OCI-LY7 (cell line): ENCODE data around the gene LZTS2. TPM values are rescaled to one million over a fixed set of nuclear protein-coding genes. Genes with fewer than 3 reads are reported as not detected.
"Not testable (repeated sequence)": the region's sequence is repeated elsewhere in the genome, so short reads cannot be mapped to it uniquely, and the experiment has no call there.

Experiments used
- BruUV-seq: library from RNA; stranded (reverse); fragments of 400-500 nt; replicated peaks from 2 replicates; lab custom pipeline; 2021; lab: Mats Ljungman, UMichigan
- CTCF ChIA-PET: fragments of 300-600 bp; sonication (Branson Sonifier 250); formaldehyde crosslinking; loops from one replicate; lab custom pipeline; 2022; ENCODE audit warnings: antibody characterized with exemption; ENCODE audit not compliant: unreplicated experiment; lab: Charles Lee
- POLR2A ChIA-PET: fragments of 300-600 bp; sonication (Branson Sonifier 250); formaldehyde crosslinking; loops from one replicate; lab custom pipeline; 2022; ENCODE audit warnings: antibody characterized with exemption; lab: Charles Lee
- DNase-seq: peaks from one replicate; pipeline ENCODE4 v3.0.0-alpha.2; 2015; ENCODE audit warnings: low spot score
- H2AFZ ChIP-seq: fragments of 200-600 bp; sonication (generic), shearing (Covaris generic); 2 replicates; pipeline ENCODE4 v1.6.1; 2014; ENCODE audit warnings: mild to moderate bottlenecking, antibody characterized with exemption, low read length, moderate library complexity
- H3K27ac ChIP-seq: fragments of 200-600 bp; sonication (generic); 2 replicates; pipeline ENCODE4 v1.5.1; 2014; ENCODE audit warnings: mixed run types, low read depth, mild to moderate bottlenecking, moderate library complexity, low read length, inconsistent platforms; ENCODE audit not compliant: poor library complexity, severe bottlenecking
- H3K36me3 ChIP-seq: fragments of 200-600 bp; sonication (generic); 2 replicates; pipeline ENCODE4 v1.6.1; 2014; ENCODE audit warnings: mild to moderate bottlenecking, antibody characterized with exemption, low read length, moderate library complexity, mixed read lengths; ENCODE audit not compliant: insufficient read depth
- H3K4me1 ChIP-seq: fragments of 200-600 bp; sonication (generic); 2 replicates; pipeline ENCODE4 v1.5.1; 2014; ENCODE audit warnings: mild to moderate bottlenecking, low read length; ENCODE audit not compliant: insufficient read depth, poor library complexity, severe bottlenecking
- H3K4me2 ChIP-seq: fragments of 200-600 bp; sonication (generic); 2 replicates; pipeline ENCODE4 v1.6.1; 2014; ENCODE audit warnings: mild to moderate bottlenecking, low read length
- H3K4me3 ChIP-seq: fragments of 200-600 bp; sonication (generic); 2 replicates; pipeline ENCODE4 v1.5.1; 2014; ENCODE audit warnings: mild to moderate bottlenecking, low read depth, low read length; ENCODE audit not compliant: poor library complexity, severe bottlenecking
- H3K79me2 ChIP-seq: fragments of 200-600 bp; sonication (generic); 2 replicates; pipeline ENCODE4 v1.6.1; 2016; ENCODE audit warnings: low read depth, mild to moderate bottlenecking, low read length, moderate library complexity, mixed read lengths; ENCODE audit not compliant: insufficient read depth
- H3K9me2 ChIP-seq: fragments of 200-600 bp; sonication (generic); 2 replicates; pipeline ENCODE4 v1.6.1; 2016; ENCODE audit warnings: mild to moderate bottlenecking, low read length, mixed read lengths; ENCODE audit not compliant: insufficient read depth
- H3K9me3 ChIP-seq: fragments of 200-600 bp; sonication (generic); 2 replicates; pipeline ENCODE4 v1.6.1; 2014; ENCODE audit warnings: mild to moderate bottlenecking, mixed run types, low read length, mixed read lengths
- H4K20me1 ChIP-seq: fragments of 200-600 bp; sonication (generic); 2 replicates; pipeline ENCODE4 v1.6.1; 2014; ENCODE audit warnings: mild to moderate bottlenecking, antibody characterized with exemption, low read length, moderate library complexity, mixed read lengths; ENCODE audit not compliant: insufficient read depth
- EZH2phosphoT487 ChIP-seq: fragments of 200-600 bp; sonication (generic); IDR thresholded peaks from 2 replicates; pipeline ENCODE4 v1.6.1; 2018; ENCODE audit warnings: low read depth, borderline replicate concordance, mild to moderate bottlenecking, mixed run types, antibody characterized with exemption, low read length, moderate library complexity, mixed read lengths
- intact Hi-C: fragments of 100-400 bp; cut with micrococcal nuclease; formaldehyde crosslinking; loops from one replicate; pipeline ENCODE4 v1.10.0; 2022; ENCODE audit not compliant: unreplicated experiment
- total RNA-seq, 2 experiments: library from RNA; depleted of rRNA in 1 of 2; stranded (reverse); fragments of >200 nt in 1 of 2; shearing (Covaris generic) in 1 of 2; gene quantifications; 2 replicates each; pipeline ENCODE4 v1.2.3, GENCODE V29; 2014 to 2022
- TF ChIP-seq, protein P1 (sequence below): fragments of 200-600 bp; sonication (generic); conservative IDR thresholded peaks from 2 replicates; pipeline ENCODE4 v1.5.1; 2014; ENCODE audit warnings: mild to moderate bottlenecking, antibody characterized with exemption, low read length, moderate library complexity, mixed read lengths

LZTS2 gene
- total RNA-seq, 2 experiments from 2014 or later, result 13.6 to 20.3 TPM

DNA sequence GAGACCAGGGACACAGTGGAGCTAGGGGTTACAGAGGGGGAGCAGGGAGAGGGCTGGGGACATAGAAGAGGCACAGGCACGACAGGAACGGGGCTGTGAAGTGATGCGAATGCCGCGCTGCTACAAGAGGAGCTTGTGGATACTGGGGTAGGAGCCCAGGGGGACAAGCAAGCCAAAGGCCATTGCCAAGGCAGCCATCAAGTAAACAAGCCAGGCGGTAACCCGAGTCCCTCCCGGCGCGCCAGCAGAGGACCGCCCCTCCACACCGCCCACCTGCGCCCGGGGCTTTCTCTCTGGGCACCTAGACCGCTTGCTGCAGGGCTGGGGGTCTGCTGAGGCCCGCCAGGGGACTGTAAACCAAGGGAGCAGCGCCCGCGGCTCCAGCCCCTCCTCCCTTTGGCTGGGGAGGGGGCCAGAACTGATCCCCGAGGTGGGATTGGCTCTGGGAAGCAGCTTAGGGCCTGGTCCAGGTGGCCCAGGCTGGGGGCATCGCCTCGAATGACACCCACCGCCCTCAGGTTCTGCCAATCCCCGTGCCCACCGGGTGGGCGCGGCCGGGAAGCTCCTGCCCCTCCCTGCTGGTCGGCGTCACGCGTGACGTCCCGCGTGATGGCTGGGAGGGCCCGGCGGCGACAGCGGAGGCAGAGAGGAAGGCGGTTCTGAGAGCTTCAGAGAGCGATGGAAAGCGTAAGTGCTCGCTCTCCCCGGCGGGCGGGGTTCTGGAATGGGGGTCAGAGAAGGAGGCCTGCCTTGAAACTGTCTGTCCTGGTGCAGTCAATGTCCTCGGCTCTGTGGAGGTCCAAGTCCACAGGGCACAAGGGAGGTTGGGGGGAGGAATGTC lies 32.4 kb downstream of the LZTS2 start:
- POLR2A ChIA-PET, result no interaction called here
- intact Hi-C loops, result no loop called here
- no peak overlapping the region for H3K27ac ChIP-seq

DNA sequence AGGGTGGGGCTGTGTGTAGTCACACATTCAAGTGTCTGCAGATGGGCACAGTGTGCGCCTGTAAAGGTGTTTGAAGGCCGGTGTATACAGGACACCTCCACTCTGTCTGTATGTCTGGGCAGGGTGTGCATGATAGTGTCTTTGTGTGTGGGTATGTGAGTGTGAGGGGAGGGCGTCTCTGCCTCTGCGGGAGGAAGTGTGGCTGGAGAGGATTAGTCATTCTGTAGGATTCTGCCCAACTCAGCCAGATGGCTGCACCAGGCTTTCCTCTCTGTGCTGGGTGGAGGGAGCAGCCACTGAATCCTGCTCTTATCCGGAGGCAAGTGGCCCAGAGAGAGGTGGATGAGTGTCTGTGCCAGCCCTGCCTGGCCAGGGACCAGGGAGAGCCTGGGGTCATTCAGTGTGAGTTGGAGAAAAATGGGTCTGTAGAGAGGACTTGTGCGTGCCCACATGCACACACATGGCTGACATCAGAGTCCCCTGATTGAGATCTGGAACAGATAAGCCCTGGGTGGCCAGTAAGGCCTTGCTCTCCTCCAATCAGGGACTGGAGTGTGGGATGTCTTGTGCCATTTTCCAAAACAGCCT lies 33.1 kb downstream of the LZTS2 start:
- Histone ChIP-seq H3K36me3 (no peaks in the 10 kb centered on the region), H3K4me2 (no peak overlapping the region), H4K20me1 (no peaks in the 10 kb centered on the region; the same call in 1 of the 2 replicates), H3K79me2 (no peaks in the 10 kb centered on the region), H3K27ac (no peak overlapping the region), H3K4me1 (no peaks in the 10 kb centered on the region), H2AFZ (no peak overlapping the region), H3K9me3 (no peaks in the 10 kb centered on the region), H3K9me2 (no peaks in the 10 kb centered on the region), H3K4me3 (no peak overlapping the region)
- DNase-seq, result no peak
- ChIA-PET CTCF (no interaction called here), POLR2A (no interaction called here)
- no peak for TF ChIP-seq EZH2phosphoT487
- TF ChIP-seq, protein P1, sequence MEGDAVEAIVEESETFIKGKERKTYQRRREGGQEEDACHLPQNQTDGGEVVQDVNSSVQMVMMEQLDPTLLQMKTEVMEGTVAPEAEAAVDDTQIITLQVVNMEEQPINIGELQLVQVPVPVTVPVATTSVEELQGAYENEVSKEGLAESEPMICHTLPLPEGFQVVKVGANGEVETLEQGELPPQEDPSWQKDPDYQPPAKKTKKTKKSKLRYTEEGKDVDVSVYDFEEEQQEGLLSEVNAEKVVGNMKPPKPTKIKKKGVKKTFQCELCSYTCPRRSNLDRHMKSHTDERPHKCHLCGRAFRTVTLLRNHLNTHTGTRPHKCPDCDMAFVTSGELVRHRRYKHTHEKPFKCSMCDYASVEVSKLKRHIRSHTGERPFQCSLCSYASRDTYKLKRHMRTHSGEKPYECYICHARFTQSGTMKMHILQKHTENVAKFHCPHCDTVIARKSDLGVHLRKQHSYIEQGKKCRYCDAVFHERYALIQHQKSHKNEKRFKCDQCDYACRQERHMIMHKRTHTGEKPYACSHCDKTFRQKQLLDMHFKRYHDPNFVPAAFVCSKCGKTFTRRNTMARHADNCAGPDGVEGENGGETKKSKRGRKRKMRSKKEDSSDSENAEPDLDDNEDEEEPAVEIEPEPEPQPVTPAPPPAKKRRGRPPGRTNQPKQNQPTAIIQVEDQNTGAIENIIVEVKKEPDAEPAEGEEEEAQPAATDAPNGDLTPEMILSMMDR, result no peak
- BruUV-seq, result no TSS peak
- intact Hi-C loops, result no loop called here

More for the DNA sequence above, 32.4 kb downstream of the LZTS2 start:
- Histone ChIP-seq H2AFZ (no peak overlapping the region), H3K9me3 (no peaks in the 10 kb centered on the region), H3K79me2 (no peaks in the 10 kb centered on the region), H3K36me3 (no peaks in the 10 kb centered on the region), H3K4me1 (no peaks in the 10 kb centered on the region), H3K4me3 (no peak overlapping the region), H3K4me2 (peak overlapping the region; percentile 65; the same call in 1 of the 2 replicates), H3K9me2 (no peaks in the 10 kb centered on the region), H4K20me1 (no peaks in the 10 kb centered on the region; the same call in 1 of the 2 replicates)
- CTCF ChIA-PET, result no interaction called here
- no peak for DNase-seq
- TF ChIP-seq, protein P1, result no peak
- no peak for TF ChIP-seq EZH2phosphoT487
- BruUV-seq, result no TSS peak

DNA sequence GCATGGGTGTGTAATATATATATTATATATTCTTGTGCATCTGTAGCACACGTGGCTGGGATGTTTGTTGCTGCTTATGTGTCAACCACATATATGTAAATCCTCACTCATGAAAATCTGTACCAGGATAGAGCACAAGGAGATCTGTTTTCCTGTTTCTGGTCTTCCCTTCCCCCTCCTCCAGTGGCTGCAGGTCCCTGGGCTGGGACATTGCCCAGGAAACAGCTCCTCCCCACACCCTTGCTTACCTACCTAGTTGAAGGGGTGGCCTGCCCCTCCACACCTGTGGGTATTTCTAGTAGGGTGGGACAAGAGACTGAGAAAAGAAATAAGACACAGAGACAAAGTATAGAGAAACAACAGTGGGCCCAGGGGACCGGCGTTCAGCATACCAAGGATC lies 33.7 kb downstream of the LZTS2 start:
- TF ChIP-seq EZH2phosphoT487, result no peak
- no peak overlapping the region for H3K4me3 ChIP-seq
- no peaks in the 10 kb centered on the region for H3K9me2 ChIP-seq
- H3K4me2 ChIP-seq, result no peak overlapping the region
- H3K27ac ChIP-seq, result no peak overlapping the region
- no peaks in the 10 kb centered on the region for H3K36me3 ChIP-seq
- DNase-seq, result no peak
- no TSS peak for BruUV-seq
- intact Hi-C loops, result no loop called here
- CTCF ChIA-PET, result no interaction called here
- H3K4me1 ChIP-seq, result no peaks in the 10 kb centered on the region
- H3K9me3 ChIP-seq, result no peaks in the 10 kb centered on the region
- no peaks in the 10 kb centered on the region for H3K79me2 ChIP-seq
- no peaks in the 10 kb centered on the region for H4K20me1 ChIP-seq
- POLR2A ChIA-PET, result no interaction called here
- no peak overlapping the region for H2AFZ ChIP-seq

DNA sequence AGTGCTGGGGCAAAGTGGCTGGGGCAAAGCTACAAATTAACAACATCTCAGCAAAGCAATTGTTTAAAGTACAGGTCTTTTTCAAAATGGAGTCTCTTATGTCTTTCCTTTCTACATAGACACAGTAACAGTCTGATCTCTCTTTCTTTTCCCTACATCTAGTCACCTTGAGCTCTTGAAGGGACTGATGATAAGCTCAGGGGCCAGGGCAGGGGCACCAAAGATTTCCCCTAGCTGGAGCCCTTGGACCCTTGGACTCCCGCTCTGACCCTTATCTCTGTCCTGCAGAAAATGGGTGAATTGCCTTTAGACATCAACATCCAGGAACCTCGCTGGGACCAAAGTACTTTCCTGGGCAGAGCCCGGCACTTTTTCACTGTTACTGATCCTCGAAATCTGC lies 34.8 kb downstream of the LZTS2 start:
- H3K27ac ChIP-seq, H3K79me2 ChIP-seq, H3K4me3 ChIP-seq, H3K36me3 ChIP-seq, H3K9me3 ChIP-seq, intact Hi-C loops, DNase-seq, BruUV-seq, H3K4me1 ChIP-seq, H2AFZ ChIP-seq, H3K9me2 ChIP-seq, H3K4me2 ChIP-seq, H4K20me1 ChIP-seq, POLR2A ChIA-PET, CTCF ChIA-PET: not testable (repeated sequence)
